GM10266 (cell line): ENCODE measurements around the gene SURF1.
"Not testable (repeated sequence)": the region's sequence is repeated elsewhere in the genome, so short reads cannot be mapped to it uniquely, and the experiment has no call there.

ENCODE experiments used
- DNase-seq: peaks from one replicate; pipeline ENCODE4 v3.0.0; 2012; ENCODE audit errors: extremely low spot score
- CTCF ChIP-seq: IDR thresholded peaks from 2 replicates; pipeline ENCODE4 v1.5.1; 2012; ENCODE audit warnings: mild to moderate bottlenecking, low read depth; ENCODE audit not compliant: control insufficient read depth, insufficient read depth; ENCODE audit errors: missing control alignments

Gene SURF1

GRCh38 chr9:133334161-133334560 is 22.1 kb downstream of the SURF1 start:
- no peak for DNase-seq
- no peak for TF ChIP-seq CTCF

GRCh38 chr9:133333566-133333965 is 22.7 kb downstream of the SURF1 start:
- no peak for TF ChIP-seq CTCF
- no peak for DNase-seq

GRCh38 chr9:133333011-133333410 is 23.3 kb downstream of the SURF1 start:
- no peak for DNase-seq
- TF ChIP-seq CTCF, result no peak

- DNase-seq, result no peak
- no peak for TF ChIP-seq CTCF
These were observed 23.9 kb downstream of the SURF1 start for GRCh38 chr9:133332381-133332730.

GRCh38 chr9:133331641-133332380 is 24.5 kb downstream of the SURF1 start:
- no peak for TF ChIP-seq CTCF
- no peak for DNase-seq

GRCh38 chr9:133331221-133331620 is 25.1 kb downstream of the SURF1 start:
- DNase-seq, result no peak
- no peak for TF ChIP-seq CTCF

- peak; percentile 37 for TF ChIP-seq CTCF
- DNase-seq, result not testable (repeated sequence)
These were observed 26.8 kb downstream of the SURF1 start for GRCh38 chr9:133329306-133330156.
